DOHH2 (cell line): Measurements from ENCODE around the gene CD151.

Experiments used
- H3F3A ChIP-seq: fragments of 200-600 bp; sonication (generic), shearing (Covaris generic); 2 replicates; pipeline ENCODE4 v1.6.0; 2016; ENCODE audit warnings: antibody characterized with exemption, mild to moderate bottlenecking; ENCODE audit not compliant: control insufficient read depth, insufficient read depth
- H3K27ac ChIP-seq: fragments of 200-600 bp; sonication (generic); 2 replicates; pipeline ENCODE4 v1.5.1; 2014; ENCODE audit warnings: low read depth, mild to moderate bottlenecking, low read length, moderate library complexity
- H3K27me3 ChIP-seq: fragments of 200-600 bp; sonication (generic); 2 replicates; pipeline ENCODE4 v1.6.1; 2014; ENCODE audit warnings: mild to moderate bottlenecking, low read length, mixed read lengths; ENCODE audit not compliant: control insufficient read depth
- H3K36me3 ChIP-seq: fragments of 200-600 bp; sonication (generic); 2 replicates; pipeline ENCODE4 v1.6.1; 2014; ENCODE audit warnings: mild to moderate bottlenecking, low read length, moderate library complexity, mixed read lengths; ENCODE audit not compliant: control insufficient read depth
- H3K4me1 ChIP-seq: fragments of 200-600 bp; sonication (generic); 2 replicates; pipeline ENCODE4 v1.6.1; 2014; ENCODE audit warnings: mild to moderate bottlenecking, low read length, mixed read lengths; ENCODE audit not compliant: control insufficient read depth
- H3K4me2 ChIP-seq: fragments of 200-600 bp; sonication (generic); 2 replicates; pipeline ENCODE4 v1.6.0; 2014; ENCODE audit warnings: mild to moderate bottlenecking, low read length, moderate library complexity
- H3K4me3 ChIP-seq: fragments of 200-600 bp; sonication (generic); 2 replicates; pipeline ENCODE4 v1.5.1; 2014; ENCODE audit warnings: mild to moderate bottlenecking, low read length, mixed read lengths
- H3K79me2 ChIP-seq: fragments of 200-600 bp; sonication (generic); 2 replicates; pipeline ENCODE4 v1.6.1; 2014; ENCODE audit warnings: mild to moderate bottlenecking, low read length, mixed read lengths; ENCODE audit not compliant: control insufficient read depth
- H3K9me2 ChIP-seq: fragments of 200-600 bp; sonication (generic); replicated peaks from 2 replicates; pipeline ENCODE4 v1.6.1; 2014; ENCODE audit warnings: mild to moderate bottlenecking, low read length, mixed read lengths; ENCODE audit not compliant: control insufficient read depth
- H3K9me3 ChIP-seq: fragments of 200-600 bp; sonication (generic); 2 replicates; pipeline ENCODE4 v1.6.1; 2014; ENCODE audit warnings: antibody characterized with exemption, low read length, mixed read lengths; ENCODE audit not compliant: control insufficient read depth, insufficient read depth
- H4K20me1 ChIP-seq: fragments of 200-600 bp; sonication (generic); 2 replicates; pipeline ENCODE4 v1.6.0; 2014; ENCODE audit warnings: low read depth, mild to moderate bottlenecking, antibody characterized with exemption, low read length, moderate library complexity; ENCODE audit not compliant: control insufficient read depth, insufficient read depth
- EZH2phosphoT487 ChIP-seq: fragments of 200-600 bp; sonication (generic); IDR thresholded peaks from 2 replicates; pipeline ENCODE4 v1.6.1; 2017; ENCODE audit warnings: borderline replicate concordance, mild to moderate bottlenecking, antibody characterized with exemption, low read length, moderate library complexity, mixed read lengths
- TF ChIP-seq, protein P1 (sequence below): fragments of 200-600 bp; sonication (generic); IDR thresholded peaks from one replicate; pipeline ENCODE4 v1.5.1; 2014; ENCODE audit warnings: antibody characterized with exemption, mild to moderate bottlenecking, low read depth, low read length; ENCODE audit not compliant: poor library complexity, severe bottlenecking

The CD151 gene

DNA sequence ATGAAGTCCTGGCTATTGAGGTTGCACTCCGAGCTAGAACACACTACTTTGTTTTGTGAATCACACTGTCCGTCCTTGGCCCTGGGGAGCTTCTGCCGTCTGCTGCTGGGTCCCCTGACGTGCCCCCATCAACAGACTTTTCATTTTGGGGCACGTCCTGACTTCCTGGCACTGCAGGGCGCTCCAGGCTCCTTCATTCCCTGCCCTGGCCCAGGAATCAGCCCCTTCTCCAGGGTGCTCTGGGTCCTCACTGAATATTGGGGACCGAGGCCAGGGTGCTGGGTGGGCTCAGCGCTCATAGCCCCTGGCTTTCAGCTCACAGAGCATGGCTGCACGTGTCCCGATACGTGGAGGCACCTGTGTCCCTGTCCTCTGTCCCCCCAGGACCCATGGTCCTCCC, 32.1 kb downstream of the CD151 start:
- H3K27me3 ChIP-seq, result no peaks in the 10 kb centered on the region
- H3K4me1 ChIP-seq, result no peaks in the 10 kb centered on the region
- no peak overlapping the region for H3K27ac ChIP-seq
- H4K20me1 ChIP-seq, result no peaks in the 10 kb centered on the region
- H3K79me2 ChIP-seq, result no peaks in the 10 kb centered on the region
- H3K4me2 ChIP-seq, result no peak overlapping the region
- no peaks in the 10 kb centered on the region for H3K9me2 ChIP-seq
- H3K36me3 ChIP-seq, result no peaks in the 10 kb centered on the region
- no peaks in the 10 kb centered on the region for H3K9me3 ChIP-seq
- no peak overlapping the region for H3K4me3 ChIP-seq
- TF ChIP-seq, protein P1, sequence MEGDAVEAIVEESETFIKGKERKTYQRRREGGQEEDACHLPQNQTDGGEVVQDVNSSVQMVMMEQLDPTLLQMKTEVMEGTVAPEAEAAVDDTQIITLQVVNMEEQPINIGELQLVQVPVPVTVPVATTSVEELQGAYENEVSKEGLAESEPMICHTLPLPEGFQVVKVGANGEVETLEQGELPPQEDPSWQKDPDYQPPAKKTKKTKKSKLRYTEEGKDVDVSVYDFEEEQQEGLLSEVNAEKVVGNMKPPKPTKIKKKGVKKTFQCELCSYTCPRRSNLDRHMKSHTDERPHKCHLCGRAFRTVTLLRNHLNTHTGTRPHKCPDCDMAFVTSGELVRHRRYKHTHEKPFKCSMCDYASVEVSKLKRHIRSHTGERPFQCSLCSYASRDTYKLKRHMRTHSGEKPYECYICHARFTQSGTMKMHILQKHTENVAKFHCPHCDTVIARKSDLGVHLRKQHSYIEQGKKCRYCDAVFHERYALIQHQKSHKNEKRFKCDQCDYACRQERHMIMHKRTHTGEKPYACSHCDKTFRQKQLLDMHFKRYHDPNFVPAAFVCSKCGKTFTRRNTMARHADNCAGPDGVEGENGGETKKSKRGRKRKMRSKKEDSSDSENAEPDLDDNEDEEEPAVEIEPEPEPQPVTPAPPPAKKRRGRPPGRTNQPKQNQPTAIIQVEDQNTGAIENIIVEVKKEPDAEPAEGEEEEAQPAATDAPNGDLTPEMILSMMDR, result no peak
- H3F3A ChIP-seq, result no peaks in the 10 kb centered on the region

DNA sequence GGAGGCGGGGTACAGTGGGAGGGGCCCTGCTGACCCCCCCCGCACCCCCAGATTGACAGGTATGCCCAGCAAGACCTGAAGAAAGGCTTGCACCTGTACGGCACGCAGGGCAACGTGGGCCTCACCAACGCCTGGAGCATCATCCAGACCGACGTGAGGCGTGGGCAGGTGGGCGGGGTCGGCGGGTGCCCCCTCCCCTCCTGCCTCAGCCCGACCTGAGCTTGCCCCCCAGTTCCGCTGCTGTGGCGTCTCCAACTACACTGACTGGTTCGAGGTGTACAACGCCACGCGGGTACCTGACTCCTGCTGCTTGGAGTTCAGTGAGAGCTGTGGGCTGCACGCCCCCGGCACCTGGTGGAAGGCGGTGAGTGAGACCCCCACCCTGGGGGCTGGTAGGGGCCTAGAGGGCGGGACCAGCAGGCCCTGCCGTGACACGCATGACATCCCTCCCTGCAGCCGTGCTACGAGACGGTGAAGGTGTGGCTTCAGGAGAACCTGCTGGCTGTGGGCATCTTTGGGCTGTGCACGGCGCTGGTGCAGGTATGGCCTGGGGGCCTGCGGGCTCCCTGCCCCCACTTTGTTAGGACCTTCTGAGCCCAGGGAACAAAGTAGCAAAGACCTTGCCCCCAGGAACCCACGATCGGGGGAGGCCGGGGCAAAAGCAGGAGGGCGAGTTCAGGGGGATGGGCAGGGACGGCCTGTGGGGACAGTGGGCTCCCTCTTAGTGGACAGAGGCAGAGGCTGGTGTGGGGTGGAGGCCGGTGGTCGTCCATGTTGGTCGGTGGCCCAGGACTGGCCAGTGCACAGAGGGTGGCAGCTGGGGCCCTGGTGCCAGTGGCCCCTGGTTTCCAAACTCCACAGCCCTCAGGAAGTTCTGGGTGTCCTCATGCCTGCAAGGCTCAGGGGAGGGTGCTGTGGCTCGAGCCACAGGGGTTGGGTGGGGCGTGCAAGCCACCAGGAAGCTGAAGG, 33.0 kb downstream of the CD151 start:
- no peaks in the 10 kb centered on the region for H3K9me3 ChIP-seq
- no peak for TF ChIP-seq EZH2phosphoT487
- TF ChIP-seq, protein P1, result no peak
- no peaks in the 10 kb centered on the region for H3K79me2 ChIP-seq
- H3K36me3 ChIP-seq, result no peaks in the 10 kb centered on the region
- H3K4me2 ChIP-seq, result no peak overlapping the region
- no peaks in the 10 kb centered on the region for H3F3A ChIP-seq
- H3K4me3 ChIP-seq, result no peak overlapping the region
- no peaks in the 10 kb centered on the region for H3K9me2 ChIP-seq
- no peaks in the 10 kb centered on the region for H3K4me1 ChIP-seq
- no peaks in the 10 kb centered on the region for H4K20me1 ChIP-seq
- no peaks in the 10 kb centered on the region for H3K27me3 ChIP-seq
- no peak overlapping the region for H3K27ac ChIP-seq

DNA sequence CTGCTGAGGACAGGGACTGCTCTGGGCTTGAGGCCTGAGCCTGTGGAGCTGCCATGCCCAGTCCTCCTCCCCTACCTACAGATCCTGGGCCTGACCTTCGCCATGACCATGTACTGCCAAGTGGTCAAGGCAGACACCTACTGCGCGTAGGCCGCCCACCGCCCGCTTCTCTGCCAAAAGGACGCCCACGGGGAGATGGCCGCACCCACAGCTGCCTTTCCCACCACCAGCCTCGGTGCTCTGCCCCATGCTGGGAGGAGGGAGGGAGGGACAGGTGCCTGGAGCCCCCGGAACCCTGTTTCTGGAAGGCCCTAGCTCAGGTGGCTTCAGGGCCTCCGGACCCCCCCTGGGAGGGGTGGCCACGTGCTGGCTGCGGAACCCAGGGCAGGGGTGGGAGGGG, 33.7 kb downstream of the CD151 start:
- H3K27ac ChIP-seq, result no peak overlapping the region
- H3K9me3 ChIP-seq, result no peaks in the 10 kb centered on the region
- no peak overlapping the region for H3K4me3 ChIP-seq
- no peak overlapping the region for H3K4me2 ChIP-seq
- H4K20me1 ChIP-seq, result no peaks in the 10 kb centered on the region
- no peaks in the 10 kb centered on the region for H3K79me2 ChIP-seq
- no peaks in the 10 kb centered on the region for H3K4me1 ChIP-seq
- H3K9me2 ChIP-seq, result no peaks in the 10 kb centered on the region
- no peaks in the 10 kb centered on the region for H3K27me3 ChIP-seq
- no peaks in the 10 kb centered on the region for H3F3A ChIP-seq
- TF ChIP-seq EZH2phosphoT487, result no peak
- TF ChIP-seq, protein P1, result no peak
- H3K36me3 ChIP-seq, result no peaks in the 10 kb centered on the region
